CD4-positive, alpha-beta memory T cell (primary cell): ENCODE measurements around the gene UQCC3. TPM values are rescaled to one million over a fixed set of nuclear protein-coding genes. Genes with fewer than 3 reads are reported as not detected.

Experiments
- CTCF ChIA-PET: fragments of 350-600 bp; sonication (Branson Sonifier 250); formaldehyde crosslinking; loops from one replicate; lab custom pipeline; 2021; ENCODE audit warnings: inconsistent platforms; ENCODE audit not compliant: partially characterized antibody; lab: Charles Lee
- POLR2A ChIA-PET: fragments of 350-600 bp; sonication (Branson Sonifier 250); formaldehyde crosslinking; loops from one replicate; lab custom pipeline; 2021; ENCODE audit not compliant: partially characterized antibody; lab: Charles Lee
- DNase-seq, 5 donors: peaks; one replicate each; pipeline versions ENCODE4 v3.0.0 to v3.0.0-alpha.2; 2020 to 2022; ENCODE audit warnings: mixed read lengths in 1 of 5
- H3K27ac ChIP-seq: one replicate; pipeline ENCODE4 v1.7.0; 2013; ENCODE audit warnings: low read depth, low read length
- H3K27me3 ChIP-seq: 2 replicates; pipeline ENCODE4 v1.7.0; 2013; ENCODE audit warnings: mild to moderate bottlenecking, low read length, moderate library complexity; ENCODE audit not compliant: insufficient read depth
- H3K36me3 ChIP-seq: 2 replicates; pipeline ENCODE4 v1.7.0; 2013; ENCODE audit warnings: mild to moderate bottlenecking, low read length, moderate library complexity; ENCODE audit not compliant: insufficient read depth
- H3K4me1 ChIP-seq: 2 replicates; pipeline ENCODE4 v1.7.0; 2013; ENCODE audit warnings: mild to moderate bottlenecking, low read length, moderate library complexity; ENCODE audit not compliant: insufficient read depth
- H3K4me3 ChIP-seq, 2 donors: one replicate each; pipeline ENCODE4 v1.7.0; 2013; ENCODE audit warnings: low read length in 2 of 2, mild to moderate bottlenecking in 1 of 2
- H3K9me3 ChIP-seq, 2 donors: one replicate each; pipeline ENCODE4 v1.7.0; 2013; ENCODE audit warnings: low read length in 2 of 2, control low read depth in 1 of 2; ENCODE audit not compliant: control insufficient read depth in 1 of 2
- H3K27ac Mint-ChIP-seq, 7 donors: one replicate each; pipeline ENCODE4 v1.8.0; 2020 to 2021; ENCODE audit warnings: mixed read lengths in 7 of 7, mild to moderate bottlenecking in 6 of 7, inconsistent platforms in 3 of 7, moderate library complexity in 3 of 7
- H3K27me3 Mint-ChIP-seq, 2 donors: one replicate each; pipeline ENCODE4 v1.8.0; 2020 to 2021; ENCODE audit warnings: mixed read lengths in 2 of 2
- H3K36me3 Mint-ChIP-seq, 2 donors: one replicate each; pipeline ENCODE4 v1.8.0; 2020 to 2021; ENCODE audit warnings: mixed read lengths in 2 of 2, inconsistent platforms in 1 of 2, mild to moderate bottlenecking in 1 of 2
- H3K4me1 Mint-ChIP-seq, 4 donors: one replicate each; pipeline ENCODE4 v1.8.0; 2020 to 2021; ENCODE audit warnings: mixed read lengths in 4 of 4, mild to moderate bottlenecking in 1 of 4
- H3K4me3 Mint-ChIP-seq, 8 donors: one replicate each; pipeline ENCODE4 v1.8.0; 2020 to 2021; ENCODE audit warnings: mixed read lengths in 8 of 8, mild to moderate bottlenecking in 7 of 8, moderate library complexity in 6 of 8, inconsistent platforms in 3 of 8
- H3K9me3 Mint-ChIP-seq, 8 donors: one replicate each; pipeline ENCODE4 v1.8.0; 2020 to 2021; ENCODE audit warnings: mixed read lengths in 8 of 8, mild to moderate bottlenecking in 5 of 8, inconsistent platforms in 3 of 8, moderate library complexity in 1 of 8
- intact Hi-C: fragments of 100-400 bp; cut with micrococcal nuclease; formaldehyde crosslinking; loops from one replicate; pipeline ENCODE4 v1.15.1; 2023
- polyA plus RNA-seq, 2 donors: library from polyadenylated mRNA; unstranded; fragments of 300-500 nt; fragmentation: Illumina TruSeq; gene quantifications; one replicate each; pipeline ENCODE4 v1.2.3, GENCODE V29; 2021
- total RNA-seq, 2 experiments: library from RNA; stranded (reverse); gene quantifications; one replicate each; pipeline ENCODE4 v1.2.3, GENCODE V29; 2021

The UQCC3 gene
- total and polyA plus RNA-seq, 4 experiments from 2014 or later: 7.2 to 12.1 (median 9.6) TPM

- no peaks in the 10 kb centered on the region for H3K9me3 ChIP-seq
- H3K27me3 Mint-ChIP-seq: no peaks in the 10 kb centered on the region
Measured at GRCh38 chr11:62705880-62706849, 34.7 kb downstream of the UQCC3 start.

GRCh38 chr11:62706850-62707247 lies 35.4 kb downstream of the UQCC3 start:
- H3K4me1 Mint-ChIP-seq: peaks cover 21 to 51% (median 36%) of the 10 kb centered on the region in 4 donors

More at GRCh38 chr11:62705880-62706849, 34.7 kb downstream of the UQCC3 start:
- DNase-seq: peak; percentile 90 to 95 (median 91)
- POLR2A ChIA-PET: interaction anchor here (0.6 to 14.3 kb wide), 33 partner anchors 10 to 1565 kb away, joined by 3 to 283 read pairs (median 6); partner anchors contain the start of genes AHNAK, B3GAT3, C11orf98 and CSKMT
- peak overlapping the region; percentile 86 to 95 (median 89) for H3K4me3 Mint-ChIP-seq
- H3K9me3 Mint-ChIP-seq: no peaks in the 10 kb centered on the region
- intact Hi-C loops: no loop called here
- Histone ChIP-seq H3K27ac (peak overlapping the region; percentile 78), H3K4me1 (peaks cover 50% of the 10 kb centered on the region), H3K4me3 (peak overlapping the region; percentile 69 to 86), H3K27me3 (no peaks in the 10 kb centered on the region), H3K36me3 (no peaks in the 10 kb centered on the region)
- H3K4me1 Mint-ChIP-seq: peaks cover 21 to 51% (median 36%) of the 10 kb centered on the region in 4 donors
- peaks cover 4 to 21% of the 10 kb centered on the region in 2 donors for H3K36me3 Mint-ChIP-seq
- CTCF ChIA-PET: interaction anchor here (0.9 to 1.9 kb wide), 8 partner anchors 10 to 112 kb away, joined by 3 to 11 read pairs (median 4); no protein-coding TSS in a partner anchor
- H3K27ac Mint-ChIP-seq: peak overlapping the region; percentile 91 to 98 (median 94)

DNA sequence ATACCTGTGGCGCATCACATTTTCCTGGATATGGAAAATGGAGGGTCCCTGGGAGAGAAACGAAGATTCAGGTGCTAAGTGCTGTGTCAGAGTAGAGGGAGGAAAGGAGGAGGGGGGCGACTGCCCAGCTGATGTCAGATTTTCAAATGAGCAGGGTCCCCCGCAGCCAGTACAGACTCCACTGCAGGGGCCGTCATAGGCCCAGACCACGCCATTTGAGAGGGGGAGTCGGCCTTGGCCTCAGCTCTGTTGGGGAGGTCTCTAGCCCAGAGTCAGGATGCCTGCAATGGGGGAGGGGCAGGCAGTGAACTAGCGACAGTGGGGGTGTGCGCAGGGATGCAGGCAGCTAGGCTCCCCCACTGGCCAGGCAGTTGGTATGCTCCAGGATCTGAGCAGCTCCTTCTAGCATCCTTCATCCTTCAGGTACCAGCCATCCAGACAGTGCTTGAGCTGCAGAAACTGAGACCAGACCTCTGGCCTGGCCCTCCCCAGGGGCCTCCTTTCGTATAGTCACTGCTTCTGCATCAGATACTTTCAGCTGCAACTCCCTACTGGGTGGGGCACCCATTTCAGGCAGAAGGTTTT lies 35.9 kb downstream of the UQCC3 start, which contains the start of the genes BSCL2 and GNG3:
Gene BSCL2 (minus strand): TSS at position 148 of the 585 bp plus-strand sequence. CDS start 229 bp downstream, outside the sequence.
Gene GNG3 (plus strand): TSS at position 400 of the 585 bp plus-strand sequence. CDS start 620 bp downstream, outside the sequence.
- peaks cover 23 to 54% (median 39%) of the 10 kb centered on the region in 4 donors for H3K4me1 Mint-ChIP-seq
- CTCF ChIA-PET: interaction anchor here (1.0 to 1.3 kb wide), 2 partner anchors 63 to 79 kb away, joined by 3 read pairs; no protein-coding TSS in a partner anchor
- H3K27me3 Mint-ChIP-seq: no peaks in the 10 kb centered on the region
- H3K4me3 Mint-ChIP-seq: peak within 1 kb of the TSS; percentile 90 to 98 (median 94)
- no peaks in the 10 kb centered on the region for H3K9me3 Mint-ChIP-seq
- no peaks in the 10 kb centered on the region for H3K9me3 ChIP-seq
- intact Hi-C loops: no loop called here
- peak within 1 kb of the TSS; percentile 97 for H3K27ac ChIP-seq
- POLR2A ChIA-PET: interaction anchor here (0.8 to 14.3 kb wide), 20 partner anchors 16 to 174 kb away, joined by 3 to 283 read pairs (median 20); partner anchors contain the start of genes C11orf98, CSKMT, EML3 and GANAB
- H3K27me3 ChIP-seq: no peaks in the 10 kb centered on the region
- H3K4me3 ChIP-seq: peak within 1 kb of the TSS; percentile 70 to 86
- DNase-seq: no peak
- H3K36me3 Mint-ChIP-seq: peaks cover 4 to 28% of the 10 kb centered on the region in 2 donors
- peaks cover 52% of the 10 kb centered on the region for H3K4me1 ChIP-seq
- H3K36me3 ChIP-seq: peaks cover 8% of the 10 kb centered on the region
- H3K27ac Mint-ChIP-seq: peak within 1 kb of the TSS; percentile 93 to 99 (median 99)

More at GRCh38 chr11:62706850-62707247, 35.4 kb downstream of the UQCC3 start:
- Histone ChIP-seq H3K9me3 (no peaks in the 10 kb centered on the region), H3K27me3 (no peaks in the 10 kb centered on the region), H3K36me3 (peaks cover 5% of the 10 kb centered on the region), H3K4me1 (peaks cover 50% of the 10 kb centered on the region), H3K4me3 (peak overlapping the region; percentile 49 to 86), H3K27ac (peak overlapping the region; percentile 78)
- Mint-ChIP-seq H3K27me3 (no peaks in the 10 kb centered on the region), H3K27ac (peak overlapping the region; percentile 77 to 98 (median 84)), H3K4me3 (peak overlapping the region; percentile 69 to 95 (median 87)), H3K9me3 (no peaks in the 10 kb centered on the region), H3K36me3 (peaks cover 3 to 24% of the 10 kb centered on the region in 2 donors)
- intact Hi-C loops: no loop called here
- ChIA-PET CTCF (interaction anchor here (1.0 to 1.9 kb wide), 5 partner anchors 11 to 80 kb away, joined by 3 to 11 read pairs (median 5); no protein-coding TSS in a partner anchor), POLR2A (interaction anchor here (0.7 to 14.3 kb wide), 29 partner anchors 10 to 1564 kb away, joined by 3 to 283 read pairs (median 6); partner anchors contain the start of genes AHNAK, B3GAT3, C11orf98 and CSKMT)
- no peak for DNase-seq

- Mint-ChIP-seq H3K27me3 (no peaks in the 10 kb centered on the region), H3K36me3 (peaks cover 5 to 37% of the 10 kb centered on the region in 2 donors), H3K27ac (peak overlapping the region; percentile 93 to 99 (median 99)), H3K4me1 (peaks cover 30 to 64% (median 49%) of the 10 kb centered on the region in 4 donors), H3K4me3 (peak overlapping the region; percentile 90 to 98 (median 94)), H3K9me3 (no peaks in the 10 kb centered on the region)
- peaks cover 63% of the 10 kb centered on the region for H3K4me1 ChIP-seq
- no peaks in the 10 kb centered on the region for H3K27me3 ChIP-seq
- H3K27ac ChIP-seq: peak overlapping the region; percentile 97
- no peaks in the 10 kb centered on the region for H3K9me3 ChIP-seq
- H3K36me3 ChIP-seq: peaks cover 10% of the 10 kb centered on the region
- DNase-seq: no peak
- peak overlapping the region; percentile 70 to 77 for H3K4me3 ChIP-seq
- intact Hi-C loops: loop anchor here (2.0 kb wide), 2 partner anchors 124 to 132 kb away; partner anchors contain the start of genes STX5 and TEX54
- CTCF ChIA-PET: interaction anchor here (0.9 to 1.7 kb wide), 3 partner anchors 19 to 284 kb away, joined by 3 to 4 read pairs (median 4); partner anchors contain the start of genes C11orf98, CSKMT and HNRNPUL2
- POLR2A ChIA-PET: interaction anchor here (0.9 to 14.3 kb wide), 33 partner anchors 7 to 173 kb away, joined by 3 to 283 read pairs (median 11); partner anchors contain the start of genes B3GAT3, C11orf98, CSKMT and EML3
Measured at GRCh38 chr11:62708392-62708791, 36.9 kb downstream of the UQCC3 start.

GRCh38 chr11:62708793-62709192 lies 37.3 kb downstream of the UQCC3 start:
- H3K27me3 ChIP-seq: no peaks in the 10 kb centered on the region
- Mint-ChIP-seq H3K27ac (peak overlapping the region; percentile 93 to 99 (median 99)), H3K9me3 (no peaks in the 10 kb centered on the region), H3K36me3 (peaks cover 9 to 41% of the 10 kb centered on the region in 2 donors), H3K27me3 (no peaks in the 10 kb centered on the region), H3K4me1 (peaks cover 33 to 68% (median 52%) of the 10 kb centered on the region in 4 donors), H3K4me3 (peak overlapping the region; percentile 90 to 98 (median 94))
- DNase-seq: peak in 1 of 5 donors; percentile 58
- H3K36me3 ChIP-seq: peaks cover 14% of the 10 kb centered on the region
- H3K4me1 ChIP-seq: peaks cover 67% of the 10 kb centered on the region
- ChIA-PET POLR2A (interaction anchor here (0.7 to 14.3 kb wide), 39 partner anchors 8 to 306 kb away, joined by 3 to 283 read pairs (median 7); partner anchors contain the start of genes B3GAT3, C11orf98, CSKMT and EEF1G), CTCF (interaction anchor here (0.6 to 3.0 kb wide), 6 partner anchors 15 to 284 kb away, joined by 3 to 11 read pairs (median 4); partner anchors contain the start of genes C11orf98, CSKMT, HNRNPUL2 and SLC3A2)
- H3K27ac ChIP-seq: peak overlapping the region; percentile 97
- no peaks in the 10 kb centered on the region for H3K9me3 ChIP-seq
- intact Hi-C loops: loop anchor here (1.0 to 2.0 kb wide), 11 partner anchors 19 to 148 kb away; partner anchors contain the start of genes C11orf98, CSKMT, GANAB and HNRNPUL2
- H3K4me3 ChIP-seq: peak overlapping the region; percentile 70 to 77
